ENCODE results near the gene GINS2. TPM values are rescaled to one million over a fixed set of nuclear protein-coding genes. Genes with fewer than 3 reads are reported as not detected.

Gene GINS2
- total and polyA plus RNA-seq, 11 donors, result 0.15 to 4.2 (median 0.53) TPM; not detected in 1

GRCh38 chr16:85633438-85633743 lies 55.4 kb downstream of the GINS2 start:
- DNase-seq, result no peak
- peaks cover 0 to 12% (median 1%) of the 10 kb centered on the region in 12 donors for H3K9me3 ChIP-seq
- no peak overlapping the region for H3K4me3 ChIP-seq
- H3K27me3 ChIP-seq, result no peaks in the 10 kb centered on the region
- H3K4me1 ChIP-seq, result peaks cover 0 to 66% (median 20%) of the 10 kb centered on the region in 12 donors
- no peak for ATAC-seq
- H3K27ac ChIP-seq, result no peak overlapping the region
- no peak for TF ChIP-seq POLR2A (IDR thresholded peaks at IDR 0.05)
- TF ChIP-seq, protein P1, sequence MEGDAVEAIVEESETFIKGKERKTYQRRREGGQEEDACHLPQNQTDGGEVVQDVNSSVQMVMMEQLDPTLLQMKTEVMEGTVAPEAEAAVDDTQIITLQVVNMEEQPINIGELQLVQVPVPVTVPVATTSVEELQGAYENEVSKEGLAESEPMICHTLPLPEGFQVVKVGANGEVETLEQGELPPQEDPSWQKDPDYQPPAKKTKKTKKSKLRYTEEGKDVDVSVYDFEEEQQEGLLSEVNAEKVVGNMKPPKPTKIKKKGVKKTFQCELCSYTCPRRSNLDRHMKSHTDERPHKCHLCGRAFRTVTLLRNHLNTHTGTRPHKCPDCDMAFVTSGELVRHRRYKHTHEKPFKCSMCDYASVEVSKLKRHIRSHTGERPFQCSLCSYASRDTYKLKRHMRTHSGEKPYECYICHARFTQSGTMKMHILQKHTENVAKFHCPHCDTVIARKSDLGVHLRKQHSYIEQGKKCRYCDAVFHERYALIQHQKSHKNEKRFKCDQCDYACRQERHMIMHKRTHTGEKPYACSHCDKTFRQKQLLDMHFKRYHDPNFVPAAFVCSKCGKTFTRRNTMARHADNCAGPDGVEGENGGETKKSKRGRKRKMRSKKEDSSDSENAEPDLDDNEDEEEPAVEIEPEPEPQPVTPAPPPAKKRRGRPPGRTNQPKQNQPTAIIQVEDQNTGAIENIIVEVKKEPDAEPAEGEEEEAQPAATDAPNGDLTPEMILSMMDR (IDR thresholded peaks at IDR 0.05), result no peak
- H3K36me3 ChIP-seq, result peaks cover 0 to 16% (median 0%) of the 10 kb centered on the region in 9 donors
- 92 to 96% (median 93%) methylated on average over 13 to 15 of the region's 15 CpGs for WGBS, 4 donors
- intact Hi-C loops (cut with DNase I), result no loop called here

DNA sequence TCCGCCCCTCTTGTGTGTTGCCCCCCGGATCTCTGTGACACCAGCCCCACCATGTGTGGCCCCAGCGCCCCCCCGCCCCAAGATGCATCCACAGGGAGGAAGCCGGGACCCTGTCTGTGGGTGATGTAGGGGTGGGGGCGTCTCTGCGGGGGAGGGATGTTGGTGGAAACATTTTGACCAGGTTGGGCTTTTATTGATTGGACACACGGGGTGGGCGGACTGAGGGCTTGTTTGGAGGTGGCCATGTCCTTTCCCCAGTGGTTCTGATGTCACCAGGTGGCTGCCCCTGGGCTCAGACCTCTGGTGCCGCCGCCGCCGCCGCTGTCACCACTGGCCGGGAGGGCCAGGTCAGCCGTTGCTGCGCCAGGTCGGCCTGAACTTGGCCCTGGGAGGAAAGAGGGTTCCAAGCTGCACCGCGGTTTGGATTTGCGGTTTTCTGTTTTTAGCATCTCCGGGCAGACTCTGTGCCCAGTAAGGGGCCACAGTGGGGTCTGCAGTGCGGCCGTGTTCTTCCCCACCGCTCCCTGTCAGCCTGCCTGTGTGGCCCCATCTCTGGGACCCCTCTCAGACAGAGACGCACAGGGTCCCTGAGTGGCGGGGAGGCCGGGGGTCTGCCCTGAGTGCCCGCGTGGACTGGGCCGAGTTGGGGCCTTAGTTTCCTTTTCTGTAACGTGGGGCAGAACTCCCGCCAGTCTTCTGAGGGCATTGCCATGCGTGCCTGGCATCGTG lies 55.9 kb downstream of the GINS2 start:
- DNase-seq (no peak), ATAC-seq (no peak)
- H3K9me3 ChIP-seq, result peaks cover 0 to 12% (median 1%) of the 10 kb centered on the region in 12 donors
- H3K4me1 ChIP-seq, result peaks cover 0 to 66% (median 25%) of the 10 kb centered on the region in 12 donors
- intact Hi-C loops (cut with DNase I), result no loop called here
- H3K4me3 ChIP-seq, result no peak overlapping the region
- no peaks in the 10 kb centered on the region for H3K27me3 ChIP-seq
- TF ChIP-seq POLR2A (IDR thresholded peaks at IDR 0.05), result no peak
- TF ChIP-seq, protein P1 (IDR thresholded peaks at IDR 0.05), result no peak
- WGBS, 4 donors, result 88 to 90% (median 90%) methylated on average over 24 to 35 of the region's 35 CpGs
- H3K36me3 ChIP-seq, result peaks cover 0 to 16% (median 0%) of the 10 kb centered on the region in 9 donors
- no peak overlapping the region for H3K27ac ChIP-seq

DNA sequence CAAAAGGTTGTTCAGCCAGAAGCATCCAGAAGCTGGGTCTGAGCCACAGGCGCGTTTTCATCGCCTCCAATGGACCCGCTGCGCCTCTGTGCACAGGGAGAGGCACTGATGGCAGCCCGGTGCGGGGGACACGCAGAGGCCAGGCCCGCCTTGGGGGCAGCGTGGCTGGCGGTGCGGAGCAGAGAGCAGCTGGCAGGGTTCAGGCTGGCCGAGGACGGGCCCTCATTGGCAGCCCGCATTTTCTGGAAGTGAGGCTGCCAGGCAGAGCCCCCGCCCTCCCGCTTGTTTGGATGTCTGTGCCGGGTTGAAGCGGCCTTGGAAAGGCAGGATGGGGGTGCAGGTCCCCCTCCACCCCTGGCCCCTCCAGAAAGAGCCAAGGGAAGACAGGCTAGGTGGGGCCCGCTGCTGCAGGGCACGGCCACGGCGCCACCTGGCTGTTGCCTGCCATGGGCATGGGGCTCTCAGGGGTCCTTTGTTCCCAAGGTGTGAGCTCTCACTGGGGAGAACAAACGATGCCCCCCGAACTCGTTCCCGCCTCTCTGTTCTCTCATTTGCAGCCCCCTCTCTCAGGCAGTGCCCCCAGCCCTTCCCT lies 56.9 kb downstream of the GINS2 start:
- Histone ChIP-seq H3K27me3 (no peaks in the 10 kb centered on the region), H3K36me3 (peaks cover 0 to 16% (median 0%) of the 10 kb centered on the region in 9 donors), H3K27ac (peak overlapping the region in 1 of 12 donors; percentile 14), H3K4me3 (no peak overlapping the region), H3K4me1 (peaks cover 0 to 70% (median 35%) of the 10 kb centered on the region in 12 donors), H3K9me3 (peaks cover 0 to 12% (median 1%) of the 10 kb centered on the region in 12 donors)
- 76 to 85% (median 81%) methylated on average over 27 of the region's 27 CpGs for WGBS, 4 donors
- intact Hi-C loops (cut with DNase I), result no loop called here
- DNase-seq (no peak), ATAC-seq (no peak)
- no peak for TF ChIP-seq POLR2A (IDR thresholded peaks at IDR 0.05)
- TF ChIP-seq, protein P1 (IDR thresholded peaks at IDR 0.05), result peak in 3 of 12 donors; percentile 10 to 29 (median 15)

- Histone ChIP-seq H3K4me1 (peaks cover 0 to 77% (median 41%) of the 10 kb centered on the region in 12 donors), H3K9me3 (peaks cover 0 to 12% (median 1%) of the 10 kb centered on the region in 12 donors), H3K27me3 (no peaks in the 10 kb centered on the region), H3K4me3 (no peak overlapping the region), H3K36me3 (peaks cover 0 to 16% (median 0%) of the 10 kb centered on the region in 9 donors), H3K27ac (peak overlapping the region in 1 of 12 donors; percentile 14)
- 86 to 97% (median 93%) methylated on average over 10 to 11 of the region's 11 CpGs for WGBS, 4 donors
- no peak for ATAC-seq
- no peak for DNase-seq
- TF ChIP-seq, protein P1 (IDR thresholded peaks at IDR 0.05), result no peak
- TF ChIP-seq POLR2A (IDR thresholded peaks at IDR 0.05), result no peak
- intact Hi-C loops (cut with DNase I), result no loop called here
These were observed 57.5 kb downstream of the GINS2 start for GRCh38 chr16:85631230-85631629.
